Measurements from ENCODE around the gene SMOC1.

SMOC1 gene

DNA sequence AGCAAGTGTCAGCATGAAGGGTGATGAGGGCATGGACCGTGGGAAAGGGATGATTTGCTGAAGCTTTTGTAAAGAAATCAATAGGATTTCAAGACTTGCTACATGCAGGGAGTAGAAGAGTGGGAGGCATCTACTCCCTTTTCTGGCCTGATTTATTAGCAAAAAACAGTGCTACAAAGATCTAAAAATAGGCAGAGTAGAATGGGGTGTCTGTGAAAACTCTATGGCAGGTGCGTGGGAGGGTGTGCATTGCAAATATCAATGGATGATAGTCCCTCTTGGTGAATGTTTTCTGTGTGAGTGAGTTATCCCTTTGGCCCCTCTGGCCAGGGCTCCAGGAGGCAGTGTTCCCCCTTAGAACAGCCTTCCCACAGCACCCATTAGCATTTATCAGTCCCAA is 139.0 kb downstream of the SMOC1 start:
- no peak for DNase-seq

DNA sequence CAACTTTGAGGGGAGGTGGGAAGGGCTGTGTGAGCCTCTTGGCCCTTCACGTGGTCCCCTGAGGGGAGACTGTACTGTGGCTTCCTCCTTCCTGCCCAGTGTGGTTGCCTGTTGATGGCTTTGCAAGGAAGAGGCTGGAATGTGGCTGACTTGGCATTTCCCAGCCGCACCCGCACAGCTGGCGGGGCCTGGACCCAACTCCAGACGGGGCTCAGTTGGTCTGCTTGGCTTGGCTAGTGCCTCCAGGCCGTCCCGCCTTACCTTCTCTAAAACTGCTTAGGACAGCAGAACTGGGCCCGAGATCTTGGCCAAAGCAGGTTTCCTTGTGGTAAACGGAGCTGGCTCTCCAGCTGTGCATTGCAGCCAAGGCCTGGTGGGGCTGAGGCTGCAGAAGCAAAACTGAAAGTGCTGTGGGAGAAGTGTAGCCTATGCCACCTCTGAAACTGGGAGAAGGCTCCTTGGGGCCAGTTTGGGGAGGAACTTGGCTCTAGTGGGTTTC is 139.5 kb downstream of the SMOC1 start:
- DNase-seq = peak; percentile 9

DNA sequence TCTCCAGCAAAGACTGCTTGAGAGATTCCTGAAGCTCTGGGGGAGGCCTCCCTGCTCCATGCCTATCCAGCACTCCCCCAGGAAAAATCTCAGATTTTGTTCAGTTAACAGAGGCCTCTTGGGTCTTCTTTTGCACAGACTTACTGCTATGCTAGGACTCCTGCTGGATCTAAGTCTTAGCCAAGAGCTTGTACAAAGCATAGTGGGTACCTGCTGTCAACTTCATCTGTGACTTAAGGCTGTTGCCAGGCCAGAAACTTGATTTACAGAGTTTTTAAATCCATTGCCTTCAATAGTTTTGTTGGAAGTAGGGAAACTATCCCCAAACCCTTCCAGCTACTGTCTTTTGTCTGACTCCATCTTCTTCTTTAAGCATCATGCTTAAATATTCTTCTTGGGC is 140.5 kb downstream of the SMOC1 start:
- DNase-seq = no peak

DNA sequence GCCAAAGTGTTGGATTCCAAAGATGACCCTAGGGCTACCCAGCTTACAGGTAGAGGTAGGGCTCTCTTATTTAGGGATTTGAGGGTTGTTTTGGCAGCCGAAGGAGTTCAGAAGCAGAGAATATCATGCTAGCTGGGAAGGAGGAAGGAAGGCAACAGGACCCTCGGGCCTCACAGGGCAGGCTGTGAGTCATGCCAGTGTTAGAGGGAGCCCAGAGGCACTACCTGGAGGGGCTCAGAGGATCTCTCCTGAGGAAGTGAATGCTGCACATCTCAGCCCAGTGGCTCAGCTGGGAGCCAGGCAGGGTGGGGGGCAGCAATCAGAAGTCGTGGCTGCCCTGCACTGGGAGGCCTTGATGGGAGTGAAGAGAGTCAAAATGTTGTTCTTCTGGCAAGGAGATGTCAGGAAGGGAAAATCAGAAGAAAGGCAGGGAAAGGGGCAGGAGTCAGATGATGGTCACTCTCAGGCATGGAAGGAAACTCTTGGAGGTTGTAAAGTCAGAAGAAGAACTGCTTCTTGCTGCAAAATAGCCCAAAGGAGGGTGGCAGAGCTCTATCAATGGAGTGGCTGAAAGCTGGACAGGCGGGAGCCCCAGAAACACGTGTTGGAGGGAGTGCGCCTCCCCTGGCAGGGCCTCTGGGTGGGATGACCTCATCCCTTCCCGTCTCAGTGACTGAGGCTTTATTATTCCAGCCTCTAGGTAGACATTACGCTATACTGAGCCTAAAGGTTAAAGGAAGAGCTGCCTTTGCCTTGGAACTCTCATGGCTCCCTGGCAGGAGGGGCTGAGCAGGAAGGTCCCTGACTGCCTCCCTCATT is 141.3 kb downstream of the SMOC1 start:
- DNase-seq = no peak

DNA sequence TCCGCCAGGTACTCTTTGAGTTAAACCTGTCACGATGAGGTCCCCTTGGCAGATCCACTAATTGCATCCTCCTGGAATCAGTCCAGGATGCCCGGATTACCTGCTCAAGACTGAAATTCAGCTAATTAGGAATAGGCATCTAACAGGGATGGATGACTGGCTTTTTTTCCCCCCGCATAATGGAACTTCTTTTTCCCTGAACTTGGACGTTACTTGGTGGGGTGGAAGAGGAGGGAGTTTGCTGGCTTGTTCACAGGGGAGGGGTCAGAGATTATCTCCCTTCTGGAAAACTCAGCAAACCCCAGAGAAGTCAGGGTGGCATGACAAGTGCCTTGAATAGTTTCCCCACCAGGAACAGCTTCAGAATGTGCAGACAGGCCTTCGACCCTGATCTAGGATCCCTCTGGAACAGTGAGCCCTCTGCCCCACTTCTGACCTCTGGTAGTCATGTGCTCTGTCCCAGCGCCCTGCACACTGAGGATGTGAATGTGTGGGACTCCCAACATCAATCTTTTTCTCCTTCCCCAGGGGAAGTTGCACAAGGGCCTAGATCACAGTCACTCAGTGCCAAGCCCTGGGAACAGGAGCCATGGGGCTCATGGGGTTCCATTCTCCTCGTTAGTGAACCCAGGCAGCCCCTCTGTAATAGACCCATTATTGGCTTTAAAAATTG is 142.5 kb downstream of the SMOC1 start:
- no peak for DNase-seq

DNA sequence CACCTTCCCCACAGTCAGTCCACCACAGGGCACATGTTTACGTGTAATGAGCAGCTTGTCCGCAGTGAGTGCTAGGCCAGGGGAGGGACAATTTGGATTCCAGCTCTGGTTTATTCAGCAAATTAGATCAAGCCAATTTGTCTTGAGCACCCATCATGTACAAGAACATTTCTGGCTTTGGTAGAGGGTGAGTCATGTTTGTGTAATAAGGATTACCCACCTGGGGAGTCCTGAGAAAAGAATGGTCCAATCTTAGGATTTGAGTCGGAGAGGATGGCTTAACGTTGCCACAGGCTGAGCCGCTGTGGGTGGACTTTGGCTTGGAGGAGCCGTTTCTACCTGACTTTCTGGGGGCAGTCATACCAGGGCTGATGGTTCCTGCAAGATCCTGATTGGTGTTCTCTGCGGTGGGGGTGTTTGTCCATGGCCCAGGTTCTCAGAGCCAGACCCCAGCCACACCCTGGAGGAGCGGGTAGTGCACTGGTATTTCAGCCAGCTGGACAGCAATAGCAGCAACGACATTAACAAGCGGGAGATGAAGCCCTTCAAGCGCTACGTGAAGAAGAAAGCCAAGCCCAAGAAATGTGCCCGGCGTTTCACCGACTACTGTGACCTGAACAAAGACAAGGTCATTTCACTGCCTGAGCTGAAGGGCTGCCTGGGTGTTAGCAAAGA is 143.7 kb downstream of the SMOC1 start:
- no peak for DNase-seq

DNA sequence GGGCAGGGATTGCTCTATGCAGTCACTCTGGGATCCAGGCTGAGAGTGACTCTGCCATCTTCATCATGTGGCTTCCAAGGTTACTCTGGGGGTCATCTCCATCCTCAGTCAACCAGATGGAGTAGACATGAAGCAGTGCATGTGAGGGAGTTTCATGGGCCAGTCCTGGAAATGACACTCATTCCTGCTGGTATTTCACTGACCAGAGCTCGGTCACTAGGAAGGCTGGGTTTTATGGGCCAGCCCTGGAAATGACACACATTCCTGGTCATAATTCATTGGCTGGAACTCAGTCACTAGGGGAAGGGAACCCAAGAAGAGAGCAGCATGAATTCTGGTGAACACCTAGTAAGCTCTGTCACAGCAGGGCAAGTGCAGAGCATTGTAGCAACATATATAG is 144.7 kb downstream of the SMOC1 start:
- DNase-seq = no peak

DNA sequence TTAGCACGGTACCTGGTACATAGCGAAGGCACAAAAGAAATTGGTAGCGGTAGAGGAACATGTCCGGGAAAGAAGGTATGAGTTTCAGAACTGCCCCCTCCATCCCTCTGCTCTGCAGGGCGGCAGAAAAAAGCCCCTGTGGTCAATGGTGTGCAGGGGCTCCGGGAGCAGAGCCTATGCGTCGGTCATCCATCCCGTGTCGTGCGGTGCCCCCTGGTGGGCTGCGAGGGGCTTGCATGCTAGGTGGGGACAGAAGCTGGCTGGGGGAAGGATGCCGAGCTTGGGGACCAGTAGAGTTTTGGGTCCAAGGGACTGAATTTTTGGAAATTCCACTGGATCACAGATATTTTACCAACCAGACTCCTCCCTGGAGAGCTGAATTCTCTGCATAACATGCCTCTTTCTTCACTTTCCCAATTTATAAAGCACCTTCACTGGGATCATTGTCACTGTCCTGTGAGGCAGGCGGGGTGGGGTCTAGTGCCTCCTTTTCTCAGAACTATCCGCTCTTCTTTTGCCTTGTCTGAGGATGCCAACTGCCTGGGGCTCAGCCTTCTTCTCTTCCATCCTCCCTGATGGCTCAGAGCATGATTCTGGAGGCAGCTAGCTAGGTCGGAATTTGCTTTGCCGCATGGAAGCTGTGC is 148.7 kb downstream of the SMOC1 start:
- peak; percentile 23 for DNase-seq

DNA sequence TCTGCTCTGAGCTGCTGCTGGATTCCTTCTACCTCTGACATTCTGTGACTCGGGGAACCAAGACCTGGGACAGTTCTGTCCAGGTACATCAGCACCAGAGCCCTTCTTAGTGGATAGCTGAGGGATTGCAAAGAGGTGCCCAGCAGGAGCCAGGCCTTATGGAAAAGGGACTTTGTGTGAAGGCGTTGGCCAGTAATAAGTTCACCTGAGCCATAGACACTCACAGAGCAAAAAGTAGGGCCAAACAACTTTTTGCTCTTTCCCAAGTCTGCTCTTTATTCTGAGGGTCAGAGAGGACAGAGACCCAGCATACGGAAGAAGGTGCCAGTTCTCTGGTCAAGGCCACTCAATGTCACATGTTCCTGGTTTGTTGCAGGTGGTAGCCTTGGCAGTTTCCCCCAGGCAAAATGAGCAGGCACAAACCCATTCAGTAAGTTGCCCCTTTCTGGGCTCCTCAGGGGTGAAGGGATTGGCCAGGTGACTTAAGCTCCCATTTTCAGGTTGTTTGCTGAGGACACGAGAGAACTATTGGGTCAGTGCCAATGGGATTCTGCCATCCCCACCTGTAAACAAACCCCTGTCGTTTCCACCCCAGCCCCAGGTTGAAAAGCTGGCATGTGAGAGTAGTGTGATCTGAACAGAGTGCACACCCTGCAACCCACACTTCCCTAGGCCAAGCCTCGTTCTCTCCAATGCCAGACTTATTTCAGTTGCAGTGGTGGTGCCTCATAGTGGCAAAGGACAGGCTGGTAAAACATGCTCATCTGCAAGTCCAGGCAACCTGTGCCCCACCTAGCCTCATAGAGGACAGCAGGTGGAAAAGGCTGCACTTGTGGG is 150.3 kb downstream of the SMOC1 start:
- no peak for DNase-seq

DNA sequence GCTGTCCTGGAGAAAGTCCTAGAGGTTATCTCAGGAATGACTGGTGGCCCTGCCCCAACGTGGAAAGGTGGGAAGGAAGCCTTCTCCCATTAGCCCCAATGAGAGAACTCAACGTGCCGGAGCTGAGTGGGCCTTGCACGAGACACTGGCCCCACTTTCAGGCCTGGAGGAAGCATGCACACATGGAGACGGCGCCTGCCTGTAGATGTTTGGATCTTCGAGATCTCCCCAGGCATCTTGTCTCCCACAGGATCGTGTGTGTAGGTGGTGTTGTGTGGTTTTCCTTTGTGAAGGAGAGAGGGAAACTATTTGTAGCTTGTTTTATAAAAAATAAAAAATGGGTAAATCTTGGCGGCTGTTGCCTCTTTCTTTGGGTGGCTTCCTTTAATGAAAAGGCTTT is 152.8 kb downstream of the SMOC1 start:
- DNase-seq = no peak

DNA sequence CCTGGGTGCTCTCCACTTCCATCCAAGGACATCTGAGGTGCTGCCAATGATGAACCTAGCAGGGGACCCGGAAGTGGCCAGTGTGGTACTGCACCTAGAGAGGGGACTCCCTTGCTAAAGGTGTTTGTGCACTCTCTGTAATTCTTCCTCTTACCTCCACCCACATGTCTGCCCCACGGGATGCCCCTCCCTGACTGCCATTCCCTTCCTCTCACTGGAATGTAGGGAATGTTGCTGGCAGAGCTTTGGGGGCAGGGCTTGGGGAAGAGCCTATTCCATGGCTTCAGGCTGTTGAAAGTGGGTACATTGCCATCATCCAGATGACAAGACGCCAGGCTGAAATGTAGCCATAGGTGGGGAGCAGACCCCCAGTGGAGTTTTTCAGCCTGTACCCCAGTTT is 153.2 kb downstream of the SMOC1 start:
- DNase-seq = no peak

DNA sequence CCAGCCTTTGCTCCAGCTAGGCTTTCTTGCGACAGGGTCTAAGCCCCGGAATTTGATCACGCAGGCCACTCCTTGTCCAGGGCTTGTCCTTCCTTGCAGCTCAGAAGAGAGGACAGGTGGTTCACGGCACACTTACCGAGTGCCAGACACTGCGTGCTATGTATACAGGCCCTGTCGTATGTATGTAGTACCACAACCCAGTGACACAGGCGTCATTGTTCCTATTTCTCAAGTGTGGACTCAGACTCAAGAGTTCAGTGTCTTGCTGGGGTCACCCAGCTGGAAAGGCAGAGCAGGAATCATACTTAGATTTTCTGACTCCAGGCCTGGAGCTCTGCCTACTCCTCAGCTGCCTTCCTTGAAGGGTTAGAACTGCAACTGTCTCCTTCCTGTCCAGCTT is 153.9 kb downstream of the SMOC1 start:
- DNase-seq = no peak

DNA sequence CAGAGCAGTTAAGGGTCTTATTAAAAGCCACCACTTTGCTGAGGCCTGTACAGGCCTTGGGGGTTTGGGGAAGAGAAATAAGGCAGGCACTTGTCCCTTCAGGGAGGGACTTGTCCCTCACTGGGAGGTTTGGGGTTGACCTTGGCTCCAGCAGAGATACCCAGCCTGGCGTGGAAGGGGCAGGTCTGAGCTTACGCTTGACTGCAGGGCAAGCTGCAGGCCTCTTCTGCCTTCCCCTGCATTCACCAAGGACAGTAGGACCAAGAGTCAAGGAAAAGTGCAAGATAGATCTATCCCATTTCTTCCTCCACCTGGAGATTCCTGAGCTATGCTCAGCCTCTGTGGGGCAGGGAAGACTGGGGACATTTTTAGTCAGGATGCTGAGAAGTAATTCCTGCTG is 154.3 kb downstream of the SMOC1 start:
- no peak for DNase-seq

DNA sequence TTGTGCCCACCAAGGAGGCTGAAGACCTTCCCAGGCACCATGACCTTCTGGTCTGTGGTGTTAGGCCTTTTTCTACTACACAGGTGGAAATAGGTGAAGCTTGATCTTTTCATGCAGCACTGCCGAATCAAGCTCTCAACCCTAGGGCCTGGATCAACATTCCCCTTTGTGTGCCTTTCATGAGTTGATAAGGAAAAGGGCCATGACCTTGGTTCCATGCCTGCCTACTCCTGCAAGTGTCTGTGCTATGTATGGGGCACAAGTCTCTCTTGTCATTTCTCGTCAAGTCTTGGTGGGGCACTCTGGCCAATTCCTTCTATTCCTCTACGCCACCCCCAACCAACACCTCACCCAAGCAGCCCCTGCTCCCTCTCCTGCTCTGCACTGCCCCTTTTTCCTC is 155.0 kb downstream of the SMOC1 start:
- no peak for DNase-seq

DNA sequence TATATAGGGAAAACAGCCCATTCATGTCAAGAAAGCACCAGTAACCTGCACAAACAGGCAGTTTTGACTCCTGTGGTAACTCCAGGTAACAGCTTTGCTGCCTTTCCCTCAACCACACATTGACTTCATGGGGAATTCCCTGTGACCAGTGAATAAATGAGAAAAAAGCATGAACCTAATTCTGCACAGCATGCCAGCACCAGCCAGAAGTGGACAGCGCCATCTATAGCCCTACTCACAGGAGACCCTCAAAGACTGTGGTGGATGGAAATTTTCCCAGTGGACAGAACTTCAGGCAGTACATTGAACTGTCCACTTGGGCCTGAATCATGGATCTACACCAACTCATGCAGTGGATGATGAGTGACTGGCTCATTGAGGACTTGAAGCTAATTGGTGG is 157.4 kb downstream of the SMOC1 start:
- no peak for DNase-seq

DNA sequence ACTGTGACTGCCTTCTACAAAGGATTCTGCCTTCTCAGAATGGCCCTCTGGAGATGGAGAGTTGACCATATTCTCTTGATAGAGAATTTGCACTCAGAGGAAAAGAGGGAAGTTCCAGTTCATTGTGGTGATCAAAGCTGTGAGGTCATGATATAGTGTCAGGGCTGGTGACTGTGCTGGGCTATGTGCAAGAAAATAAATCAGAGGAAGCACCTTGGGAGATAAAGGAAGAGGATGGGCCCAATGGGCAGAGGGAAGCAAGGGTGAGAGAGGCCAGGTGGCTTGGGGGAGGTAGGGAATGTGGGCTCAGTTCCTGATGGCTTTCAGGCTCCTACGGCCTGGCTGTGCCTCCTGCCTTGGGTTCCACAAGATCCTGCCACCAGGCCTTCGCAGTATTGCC is 163.8 kb downstream of the SMOC1 start:
- no peak for DNase-seq

DNA sequence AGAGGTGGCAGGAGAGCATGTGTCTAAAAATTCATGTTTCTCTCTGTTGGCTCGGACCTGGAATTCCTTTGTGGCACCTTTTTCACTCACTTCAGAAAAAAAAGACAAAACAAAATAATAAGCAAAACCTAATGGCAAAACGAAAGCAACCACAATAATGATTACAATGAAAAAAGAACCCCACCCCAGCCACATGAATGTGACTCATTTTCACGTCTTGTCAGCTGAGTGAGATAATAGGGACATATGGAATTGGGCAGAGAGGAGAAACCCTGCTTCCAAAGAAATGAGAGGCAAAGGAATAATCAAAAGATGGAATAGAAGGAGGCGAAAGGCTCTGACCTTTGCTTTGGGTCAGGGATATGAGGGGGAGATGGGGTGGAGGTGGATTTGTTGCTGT is 166.1 kb downstream of the SMOC1 start:
- no peak for DNase-seq

DNA sequence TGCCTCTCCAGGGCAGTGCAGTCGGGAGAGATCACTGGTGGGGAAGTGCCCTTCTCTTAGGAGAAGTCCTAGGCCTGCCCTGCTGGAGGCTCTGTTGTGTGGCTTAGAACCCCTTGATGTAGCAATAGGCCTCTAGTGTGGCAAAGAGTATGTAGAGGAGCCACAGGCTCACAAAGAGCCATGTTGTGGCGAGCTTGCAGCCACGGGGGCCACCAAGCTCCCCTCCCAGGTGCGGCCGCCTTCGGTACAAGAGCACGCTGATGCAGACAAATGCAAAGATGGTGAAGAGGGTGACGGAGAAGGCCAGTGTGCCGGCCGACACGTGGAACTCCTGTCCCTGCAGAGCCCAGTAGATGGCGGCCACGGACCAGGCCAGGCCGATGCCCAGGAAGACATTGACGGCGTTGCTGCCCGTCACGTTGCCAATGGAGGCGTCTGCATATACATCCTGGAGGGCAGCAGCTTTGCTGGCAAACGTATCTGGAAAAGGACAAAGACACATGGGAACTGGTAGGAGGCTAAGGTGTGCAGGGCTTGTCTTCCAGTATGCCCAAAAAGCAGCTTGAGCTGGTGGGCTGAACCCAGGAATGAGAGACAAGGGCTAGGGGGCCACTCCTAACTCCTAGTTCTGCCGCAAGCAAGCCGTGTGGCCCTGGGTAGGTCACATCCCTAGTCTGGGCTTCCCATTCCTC is 166.8 kb downstream of the SMOC1 start:
- DNase-seq = no peak

DNA sequence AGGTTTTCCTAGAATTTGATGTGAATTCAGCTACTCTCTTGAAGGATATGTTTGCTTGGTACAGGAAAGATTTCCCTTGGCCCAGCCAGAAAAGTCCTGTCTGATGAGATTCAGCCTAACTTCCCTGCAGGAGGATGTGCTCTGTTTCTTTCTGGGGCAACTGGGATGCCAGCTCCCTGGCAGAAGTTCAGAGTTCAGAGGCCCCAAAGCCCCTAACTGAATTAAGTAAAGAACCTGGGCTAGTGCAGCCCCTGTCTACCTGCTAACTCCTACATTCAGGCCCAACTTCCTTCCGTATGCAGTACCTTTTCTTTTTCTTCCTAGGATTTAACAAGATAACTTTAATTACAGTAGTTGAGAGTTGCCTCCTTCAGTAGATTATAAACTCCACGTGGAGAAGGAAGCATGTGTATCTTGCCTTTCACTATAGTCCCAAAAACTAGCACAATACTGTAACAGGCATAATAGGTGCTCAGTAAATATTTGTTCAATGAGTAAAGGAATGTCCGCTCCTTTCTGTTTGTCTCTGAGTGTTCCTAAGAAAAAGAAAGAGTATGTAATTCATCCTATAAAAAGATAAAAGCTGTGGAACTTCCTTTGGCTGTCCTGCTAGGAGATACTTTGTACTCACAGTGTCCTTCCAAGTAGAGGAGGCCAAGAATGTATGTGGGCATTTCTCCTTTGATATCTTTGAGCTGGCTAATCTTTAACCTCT is 168.5 kb downstream of the SMOC1 start:
- no peak for DNase-seq

DNA sequence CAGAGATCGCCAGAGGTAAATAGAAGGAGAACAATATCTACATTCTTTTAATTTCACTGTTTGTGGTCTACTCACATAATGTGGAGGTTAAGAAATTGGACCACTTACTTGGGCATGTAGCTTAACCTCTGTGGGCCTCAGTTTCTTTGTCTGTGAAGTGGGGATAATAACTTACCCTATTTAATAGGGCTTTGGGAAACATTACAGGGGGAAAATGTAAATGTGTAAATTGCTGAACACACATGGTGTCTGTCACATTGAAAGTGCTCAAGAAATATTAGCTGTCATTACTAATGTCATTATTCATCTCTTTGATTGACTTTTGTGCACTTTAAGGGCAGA is 169.1 kb downstream of the SMOC1 start:
- no peak for DNase-seq

DNA sequence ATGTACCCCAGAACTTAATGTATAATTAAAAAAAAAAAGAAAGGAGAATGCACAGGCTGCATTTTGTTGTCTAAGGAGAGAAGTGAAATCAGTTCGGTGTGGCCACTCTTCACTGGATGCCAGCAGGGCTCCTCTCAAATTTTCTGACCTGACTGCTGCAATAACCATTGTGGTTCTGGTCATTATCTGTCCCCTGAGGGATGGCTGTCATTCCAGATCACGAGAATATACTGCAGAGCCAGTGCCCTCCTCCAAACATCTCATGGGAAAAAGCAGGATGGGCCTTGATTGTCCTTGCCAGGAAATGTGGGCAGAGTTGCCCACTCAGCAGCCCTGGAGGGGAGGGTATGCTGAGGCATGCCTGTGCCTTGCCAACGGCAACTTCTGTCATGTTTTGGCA is 170.4 kb downstream of the SMOC1 start:
- no peak for DNase-seq
